HG03097 (cell line): ENCODE data around the gene ERCC6L2.

Source experiments
- ATAC-seq: cut with Tn5 transposase; IDR thresholded peaks from one replicate; pipeline ENCODE4 v1.9.1; 2021; ENCODE audit not compliant: unreplicated experiment, low FRiP score

ERCC6L2 gene

DNA sequence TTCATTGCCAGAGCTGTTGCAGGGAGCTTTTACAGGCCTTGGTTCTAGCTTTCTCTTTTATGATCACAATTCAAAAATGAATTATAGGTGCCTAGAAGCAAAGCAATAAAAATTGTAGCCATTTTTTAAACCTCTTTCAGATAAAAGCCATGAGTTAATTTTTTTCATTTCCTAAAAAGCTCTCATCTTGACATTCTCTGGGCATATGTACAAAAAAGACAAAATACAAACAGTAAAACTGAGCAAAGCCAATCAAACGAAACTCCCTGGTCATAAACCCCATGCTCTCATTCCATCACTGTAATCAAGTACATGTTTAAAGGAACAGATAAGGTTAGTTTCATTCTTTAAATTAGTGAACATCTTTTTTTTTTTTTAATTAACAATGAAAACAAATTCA lies 101.9 kb downstream of the ERCC6L2 start:
- no peak for ATAC-seq

DNA sequence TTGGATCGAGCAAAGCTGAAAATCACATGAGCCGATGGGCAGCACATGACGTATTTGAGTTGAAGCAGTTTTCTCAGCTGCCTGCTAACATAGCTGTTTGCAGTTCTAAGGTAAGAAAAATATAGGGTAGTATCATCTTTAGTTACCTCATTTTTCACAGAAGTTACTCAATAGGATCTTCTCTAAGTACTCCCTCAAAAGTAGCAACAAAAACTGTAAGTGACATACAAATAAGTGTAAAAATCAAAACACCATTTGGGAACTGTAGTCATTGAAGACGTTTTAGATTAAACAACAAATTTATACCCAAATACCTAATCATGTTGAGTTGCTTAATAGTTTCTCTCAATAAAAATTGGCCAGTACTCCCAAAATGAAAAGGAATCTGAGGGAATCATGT lies 102.6 kb downstream of the ERCC6L2 start:
- no peak for ATAC-seq

GRCh38 chr9:95979446-95979845 lies 104.0 kb downstream of the ERCC6L2 start:
- no peak for ATAC-seq

DNA sequence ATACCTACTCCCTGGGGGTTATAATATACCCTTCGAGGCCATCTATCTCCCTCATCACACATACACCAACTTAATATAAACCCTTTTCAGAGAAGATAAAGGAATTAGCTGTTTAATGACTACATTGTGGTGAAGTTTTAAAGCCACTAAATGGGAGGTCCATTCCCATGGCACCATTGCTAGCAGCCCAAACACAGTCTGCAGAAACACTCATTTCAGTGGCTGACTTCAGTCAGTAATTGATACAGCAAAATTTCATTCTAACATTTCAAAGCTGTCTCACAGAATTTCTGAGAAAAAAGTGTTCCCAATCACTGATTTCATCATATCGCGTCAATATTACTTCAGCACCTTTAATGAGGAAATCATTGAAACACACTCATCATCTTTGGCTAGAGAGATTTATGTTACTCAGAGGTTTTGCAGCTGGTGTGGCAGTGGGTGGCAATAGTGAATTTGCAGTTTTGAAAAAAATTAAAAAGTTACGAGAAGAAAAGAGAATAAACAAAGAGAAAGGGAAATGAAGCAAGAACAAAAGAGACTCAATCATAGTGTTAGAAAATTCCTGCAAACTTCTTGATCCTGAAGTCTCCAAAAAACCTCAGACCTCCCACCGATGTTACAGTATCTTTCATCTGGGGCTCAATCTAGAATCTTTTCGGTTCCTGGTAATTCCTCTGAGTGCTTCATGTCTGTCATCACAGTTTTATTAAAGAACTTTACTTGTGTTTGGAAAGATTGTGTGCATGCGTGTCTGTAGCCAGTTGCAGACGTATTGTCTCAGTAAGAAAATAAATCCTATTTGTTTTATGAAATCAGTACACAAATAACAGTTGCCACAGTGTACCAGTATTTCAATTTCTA lies 105.0 kb downstream of the ERCC6L2 start:
- no peak for ATAC-seq

DNA sequence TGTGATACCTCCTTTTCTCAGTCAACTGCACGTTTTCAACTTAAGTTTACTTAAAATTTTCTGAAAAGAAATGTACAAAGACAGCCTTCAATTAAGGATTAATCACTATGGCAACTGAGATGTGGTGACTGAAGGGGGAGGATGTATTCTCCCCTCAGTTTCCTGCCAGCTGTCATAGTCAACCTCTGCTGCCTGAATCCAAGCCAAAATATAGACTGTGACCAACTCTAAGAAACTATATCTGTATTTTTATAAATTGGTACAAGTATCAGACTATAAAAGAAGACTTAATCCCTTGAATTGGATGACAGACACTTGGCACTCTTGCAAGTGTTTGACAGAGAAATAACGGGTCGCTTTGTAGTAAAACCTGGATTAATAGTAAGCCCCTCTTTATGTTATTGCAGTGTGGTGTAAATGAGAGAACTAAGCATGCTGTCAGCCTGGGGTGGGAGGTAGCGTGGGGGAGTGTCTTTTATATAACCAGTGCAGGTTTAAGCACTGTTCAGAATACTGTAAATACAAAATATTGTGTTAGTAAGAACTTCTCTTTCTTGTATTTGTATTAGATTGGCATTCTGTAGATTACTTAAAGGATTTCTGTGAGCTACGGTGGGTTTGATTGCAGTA lies 106.4 kb downstream of the ERCC6L2 start:
- no peak for ATAC-seq

- ATAC-seq = no peak
These were observed 110.1 kb downstream of the ERCC6L2 start for GRCh38 chr9:95985440-95986055.

- ATAC-seq = no peak
These were observed 113.8 kb downstream of the ERCC6L2 start for GRCh38 chr9:95989297-95989696.

DNA sequence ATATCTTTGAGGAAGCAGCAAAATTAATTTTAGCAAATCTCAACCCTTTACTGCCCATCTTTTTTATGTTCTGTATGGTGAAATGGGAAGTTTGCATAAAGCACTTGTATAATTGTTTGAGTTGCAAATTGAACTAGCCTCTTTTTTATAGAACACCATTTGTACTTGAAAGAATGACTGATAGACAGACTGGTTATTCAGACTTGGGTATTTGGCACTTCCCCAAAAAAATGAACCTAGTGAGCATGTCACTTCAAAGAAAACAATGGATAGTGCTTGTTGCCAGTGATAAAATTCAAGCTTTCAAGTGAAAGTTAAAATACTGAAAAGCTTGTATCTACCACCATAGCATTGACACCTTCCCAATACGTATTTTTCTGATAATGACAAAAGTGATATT lies 115.8 kb downstream of the ERCC6L2 start:
- ATAC-seq = no peak

GRCh38 chr9:95992536-95992935 lies 117.0 kb downstream of the ERCC6L2 start:
- no peak for ATAC-seq

GRCh38 chr9:95993337-95993736 lies 117.8 kb downstream of the ERCC6L2 start:
- no peak for ATAC-seq

GRCh38 chr9:95999390-95999789 lies 123.9 kb downstream of the ERCC6L2 start:
- ATAC-seq = no peak

GRCh38 chr9:96004379-96004778 lies 128.9 kb downstream of the ERCC6L2 start:
- ATAC-seq = no peak

- no peak for ATAC-seq
These were observed 130.9 kb downstream of the ERCC6L2 start for GRCh38 chr9:96006296-96006879.

- no peak for ATAC-seq
These were observed 131.5 kb downstream of the ERCC6L2 start for GRCh38 chr9:96006961-96007360.

- no peak for ATAC-seq
These were observed 133.2 kb downstream of the ERCC6L2 start for GRCh38 chr9:96008502-96009222.

GRCh38 chr9:96009223-96009602 lies 133.7 kb downstream of the ERCC6L2 start:
- ATAC-seq = no peak

DNA sequence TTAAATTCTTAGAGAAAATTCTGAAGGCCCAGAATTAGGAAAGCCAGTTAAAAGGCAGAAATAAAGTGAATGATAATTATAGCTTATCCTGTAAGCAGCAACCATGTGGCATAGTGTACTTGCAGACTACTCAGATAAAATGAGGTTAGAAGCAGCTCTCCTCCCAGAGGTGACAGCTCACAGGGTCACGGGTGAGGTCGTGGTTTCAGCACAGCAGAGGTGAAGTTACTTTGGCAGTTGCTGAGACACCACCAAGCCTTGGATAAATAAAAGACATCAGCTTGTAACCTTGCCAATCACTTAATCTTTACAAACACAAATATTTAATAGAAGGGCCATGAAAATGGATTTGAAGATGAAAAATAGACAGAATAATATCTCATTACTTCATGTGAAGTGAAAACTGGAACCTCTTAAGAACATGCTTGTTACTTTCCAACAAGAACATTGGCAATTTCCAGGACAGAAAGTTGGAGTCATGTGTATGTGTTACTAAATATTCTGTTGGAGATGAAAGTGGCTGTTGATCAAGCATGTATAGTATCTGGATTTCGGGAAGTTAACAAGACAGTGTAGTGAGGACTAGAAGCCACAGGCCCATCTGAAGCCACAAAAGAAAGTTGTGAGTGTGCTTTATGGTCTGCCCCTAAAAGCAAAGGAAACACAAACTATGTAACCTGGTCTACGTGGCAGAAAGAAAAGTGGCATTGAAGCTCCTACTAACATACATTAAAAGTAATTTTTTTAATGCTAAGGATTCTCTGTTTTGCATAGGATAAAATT lies 134.4 kb downstream of the ERCC6L2 start:
- ATAC-seq = no peak

- ATAC-seq = no peak
These were observed 138.6 kb downstream of the ERCC6L2 start for GRCh38 chr9:96014078-96014477.

- ATAC-seq = no peak
These were observed 140.6 kb downstream of the ERCC6L2 start for GRCh38 chr9:96015876-96016686.
